Peyer's patch (tissue), 4 donors: Measurements from ENCODE around the gene ZNF324B. TPM values are rescaled to one million over a fixed set of nuclear protein-coding genes. Genes with fewer than 3 reads are reported as not detected.
"Not testable (repeated sequence)": the region's sequence is repeated elsewhere in the genome, so short reads cannot be mapped to it uniquely, and the experiment has no call there.

Source experiments
- DNase-seq, 3 donors: peaks; one replicate each; pipeline ENCODE4 v3.0.0-alpha.2; 2017 to 2019
- H3K27ac ChIP-seq, 4 donors: fragments of 200-600 bp; sonication (generic); one replicate each; pipeline ENCODE4 v1.5.1; 2016 to 2019
- H3K27me3 ChIP-seq, 2 donors: fragments of 200-600 bp; sonication (generic); one replicate each; pipeline ENCODE4 v1.5.1; 2019
- H3K36me3 ChIP-seq, 3 donors: fragments of 200-600 bp; sonication (generic); one replicate each; pipeline ENCODE4 v1.5.1; 2016 to 2019
- H3K4me1 ChIP-seq, 4 donors: fragments of 200-600 bp; sonication (generic); one replicate each; pipeline ENCODE4 v1.5.1; 2016 to 2019
- H3K4me3 ChIP-seq, 4 donors: fragments of 200-600 bp; sonication (generic); 1 replicate in 3 of 4; 2 replicates in 1 of 4; pipeline ENCODE4 v1.5.1; 2016 to 2019; ENCODE audit warnings: mild to moderate bottlenecking in 1 of 4
- H3K9me3 ChIP-seq, 4 donors: fragments of 200-600 bp; sonication (generic); one replicate each; pipeline ENCODE4 v1.5.1; 2016 to 2019; ENCODE audit warnings: mild to moderate bottlenecking in 1 of 4
- POLR2A ChIP-seq, 2 donors: fragments of 450-650 bp; IDR thresholded peaks; one replicate each; pipeline ENCODE4 v1.5.1; 2017; ENCODE audit warnings: antibody characterized with exemption in 2 of 2, mild to moderate bottlenecking in 2 of 2, moderate library complexity in 2 of 2
- total RNA-seq, 4 donors: library from RNA; depleted of rRNA; stranded (reverse); fragments of >200 nt; gene quantifications; one replicate each; pipeline ENCODE4 v1.1.0, GENCODE V29; 2016
- TF ChIP-seq, protein P1 (sequence below), 6 experiments: fragments of 450-650 bp in 4 of 6; fragments of 200-600 bp in 2 of 6; sonication (generic) in 1 of 6; IDR thresholded peaks; one replicate each; pipeline ENCODE4 v1.5.1; 2017 to 2019; ENCODE audit warnings: antibody characterized with exemption in 6 of 6, mild to moderate bottlenecking in 3 of 6, moderate library complexity in 1 of 6

Gene ZNF324B
- 10 to 100 TPM in 3 of 4 donors, 1 to 10 TPM in 1; 7.0 to 13.1 (median 10.5) TPM for total RNA-seq

DNA sequence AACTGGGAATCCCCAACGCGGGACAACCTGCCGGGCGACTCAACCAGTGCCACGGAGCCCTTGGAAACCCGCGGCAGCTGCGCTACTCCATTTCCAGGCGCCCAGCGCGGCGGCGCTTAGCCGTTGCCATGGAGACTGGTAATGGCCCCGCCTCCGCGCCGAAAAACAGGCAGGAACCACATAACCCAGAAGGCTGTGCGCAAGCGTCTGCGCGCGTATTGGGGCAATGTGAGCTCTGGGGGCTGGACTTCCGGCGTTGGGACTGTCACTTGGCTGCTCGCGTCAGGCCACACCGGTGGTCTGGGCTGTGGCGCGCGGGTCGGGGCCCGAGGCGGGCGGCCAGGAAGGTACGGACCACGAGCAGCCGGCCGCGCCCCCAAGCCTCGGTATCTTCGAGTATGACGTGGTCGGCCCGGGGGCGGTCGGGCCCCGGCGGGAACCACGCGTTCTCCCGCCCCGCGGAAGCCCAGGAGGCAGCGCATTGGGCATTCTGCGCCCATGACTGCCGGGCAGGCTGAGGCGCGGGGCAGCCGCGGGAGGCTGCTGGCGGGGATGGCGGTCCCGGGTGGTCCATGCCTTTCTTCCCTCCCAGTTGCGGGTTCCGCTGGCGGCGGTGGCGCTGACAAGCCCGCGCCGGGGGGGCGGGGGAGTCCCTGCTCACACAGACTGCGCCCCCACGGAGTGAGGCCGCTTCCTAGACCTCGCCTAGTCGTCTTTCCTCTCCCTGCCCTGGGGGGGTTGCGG lies at the start of gene ZNF324B:
ZNF324B (plus strand) TSS at position 265 of the 744 bp plus-strand sequence. CDS start 2,080 bp downstream, outside the sequence.
- peak; percentile 97 to 98 (median 97) for DNase-seq
- peaks cover 0 to 9% (median 0%) of the 10 kb centered on the region in 4 donors for H3K9me3 ChIP-seq
- peak in 1 of 2 donors; percentile 46 for TF ChIP-seq POLR2A (IDR thresholded peaks at IDR 0.05)
- TF ChIP-seq, protein P1, sequence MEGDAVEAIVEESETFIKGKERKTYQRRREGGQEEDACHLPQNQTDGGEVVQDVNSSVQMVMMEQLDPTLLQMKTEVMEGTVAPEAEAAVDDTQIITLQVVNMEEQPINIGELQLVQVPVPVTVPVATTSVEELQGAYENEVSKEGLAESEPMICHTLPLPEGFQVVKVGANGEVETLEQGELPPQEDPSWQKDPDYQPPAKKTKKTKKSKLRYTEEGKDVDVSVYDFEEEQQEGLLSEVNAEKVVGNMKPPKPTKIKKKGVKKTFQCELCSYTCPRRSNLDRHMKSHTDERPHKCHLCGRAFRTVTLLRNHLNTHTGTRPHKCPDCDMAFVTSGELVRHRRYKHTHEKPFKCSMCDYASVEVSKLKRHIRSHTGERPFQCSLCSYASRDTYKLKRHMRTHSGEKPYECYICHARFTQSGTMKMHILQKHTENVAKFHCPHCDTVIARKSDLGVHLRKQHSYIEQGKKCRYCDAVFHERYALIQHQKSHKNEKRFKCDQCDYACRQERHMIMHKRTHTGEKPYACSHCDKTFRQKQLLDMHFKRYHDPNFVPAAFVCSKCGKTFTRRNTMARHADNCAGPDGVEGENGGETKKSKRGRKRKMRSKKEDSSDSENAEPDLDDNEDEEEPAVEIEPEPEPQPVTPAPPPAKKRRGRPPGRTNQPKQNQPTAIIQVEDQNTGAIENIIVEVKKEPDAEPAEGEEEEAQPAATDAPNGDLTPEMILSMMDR (IDR thresholded peaks at IDR 0.05), result no peak
- peak within 1 kb of the TSS; percentile 48 to 77 (median 58) for H3K27ac ChIP-seq
- peaks cover 0 to 8% (median 0%) of the 10 kb centered on the region in 4 donors for H3K4me1 ChIP-seq
- H3K27me3 ChIP-seq, result no peaks in the 10 kb centered on the region
- peak within 1 kb of the TSS; percentile 79 to 93 (median 88) for H3K4me3 ChIP-seq
- H3K36me3 ChIP-seq, result peaks cover 0 to 5% (median 0%) of the 10 kb centered on the region in 3 donors

DNA sequence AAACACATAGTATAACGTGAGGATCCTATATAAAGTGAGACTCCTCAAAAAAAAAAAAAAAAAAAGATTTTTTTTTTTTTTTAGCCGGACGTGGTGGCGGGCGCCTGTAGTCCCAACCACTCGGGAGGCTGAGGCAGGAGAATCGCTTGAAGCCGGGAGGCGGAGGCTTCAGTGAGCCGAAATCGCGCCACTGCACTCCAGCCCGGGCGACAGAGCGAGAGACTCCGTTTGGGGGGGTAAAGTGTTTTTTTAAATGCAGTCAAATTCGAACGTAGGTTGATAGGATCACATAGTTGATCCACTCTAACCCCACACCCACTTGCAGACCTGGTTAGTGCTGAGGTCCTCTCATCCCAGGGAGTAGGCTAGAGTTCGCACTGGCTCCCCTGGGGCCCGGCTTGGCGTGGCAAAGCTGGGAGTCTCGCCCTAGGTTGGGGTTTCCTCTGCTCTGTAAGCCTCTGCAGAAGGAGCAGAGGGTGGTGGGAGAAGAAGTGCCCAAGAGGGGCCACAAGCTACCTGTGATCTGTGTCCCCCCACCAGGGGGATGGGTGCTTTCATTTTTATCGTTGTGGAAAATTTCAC lies 49.5 kb upstream of the ZNF324B start:
- Histone ChIP-seq H3K27me3 (peaks cover 0 to 9% of the 10 kb centered on the region in 2 donors), H3K36me3 (no peaks in the 10 kb centered on the region), H3K27ac (peak overlapping the region in 3 of 4 donors; percentile 65 to 82 (median 77)), H3K4me1 (peaks cover 4 to 24% (median 8%) of the 10 kb centered on the region in 4 donors), H3K9me3 (no peaks in the 10 kb centered on the region), H3K4me3 (peak overlapping the region; percentile 47 to 80 (median 62))
- TF ChIP-seq POLR2A (IDR thresholded peaks at IDR 0.05), result no peak
- TF ChIP-seq, protein P1 (IDR thresholded peaks at IDR 0.05), result no peak
- peak in 2 of 3 donors; percentile 43 to 50 for DNase-seq

DNA sequence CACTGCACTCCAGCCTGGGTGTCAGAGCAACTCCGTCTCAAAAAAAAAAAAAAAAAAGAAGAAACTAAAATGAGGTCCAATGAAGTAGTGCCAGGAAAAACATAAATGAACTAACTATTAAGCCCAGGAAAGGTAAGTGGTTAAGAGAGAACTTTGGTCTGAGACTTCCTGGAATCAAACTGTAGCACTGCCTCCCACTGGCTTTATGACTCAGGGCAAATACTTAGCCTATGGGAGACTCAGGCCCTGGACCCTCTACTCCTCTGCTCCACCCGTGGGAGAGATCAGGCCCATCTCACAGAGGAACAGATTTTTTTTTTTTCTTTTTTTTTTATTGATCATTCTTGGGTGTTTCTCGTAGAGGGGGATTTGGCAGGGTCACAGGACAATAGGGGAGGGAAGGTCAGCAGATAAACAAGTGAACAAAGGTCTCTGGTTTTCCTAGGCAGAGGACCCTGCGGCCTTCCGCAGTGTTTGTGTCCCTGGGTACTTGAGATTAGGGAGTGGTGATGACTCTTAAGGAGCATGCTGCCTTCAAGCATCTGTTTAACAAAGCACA lies 47.4 kb upstream of the ZNF324B start:
- DNase-seq, H3K36me3 ChIP-seq, H3K4me3 ChIP-seq, H3K9me3 ChIP-seq, H3K27me3 ChIP-seq: not testable (repeated sequence)
- Histone ChIP-seq H3K4me1 (peaks cover 4 to 33% (median 13%) of the 10 kb centered on the region in 4 donors), H3K27ac (peak overlapping the region in 1 of 4 donors; percentile 2)

DNA sequence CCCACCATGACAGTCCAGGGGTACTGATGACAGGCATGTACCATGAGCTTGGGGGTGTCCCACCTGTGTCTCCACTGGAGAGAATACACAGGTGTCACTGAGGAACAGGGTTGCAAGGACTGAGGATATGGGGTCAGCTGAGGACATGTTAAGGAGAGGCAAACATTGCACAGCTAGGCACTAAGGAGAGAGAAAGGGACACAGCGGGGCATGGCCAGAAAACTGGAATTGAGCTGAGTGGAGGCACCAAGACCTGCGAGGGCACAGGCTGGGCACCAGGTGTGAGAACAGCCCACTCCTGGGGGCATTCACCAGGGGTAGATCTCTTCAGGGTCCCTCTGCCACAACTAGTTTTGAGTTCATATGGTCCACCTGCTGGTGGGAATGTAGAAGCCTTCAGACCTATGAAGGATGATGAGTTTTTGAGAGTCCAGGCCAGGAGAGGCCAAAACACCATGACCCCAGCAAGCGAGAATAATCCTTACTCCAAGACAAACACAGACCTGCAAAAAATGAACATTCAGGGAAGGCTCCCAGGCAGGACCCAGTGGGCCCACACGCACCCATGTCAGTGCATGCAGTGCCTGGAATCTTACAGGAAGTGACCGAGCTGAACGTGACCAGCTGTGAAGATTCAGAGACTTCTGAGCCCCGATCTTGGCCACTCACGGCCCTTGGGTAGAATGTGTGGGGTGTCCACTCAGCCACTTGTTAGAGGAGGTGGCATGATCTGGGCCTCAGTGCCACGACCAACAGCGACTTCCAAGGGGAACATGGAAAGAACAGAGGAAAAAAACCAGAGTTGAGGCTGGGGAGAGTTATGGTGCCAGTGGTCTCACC lies 44.4 kb upstream of the ZNF324B start:
- no peaks in the 10 kb centered on the region for H3K36me3 ChIP-seq
- no peaks in the 10 kb centered on the region for H3K27me3 ChIP-seq
- no peak for TF ChIP-seq POLR2A (IDR thresholded peaks at IDR 0.05)
- TF ChIP-seq, protein P1 (IDR thresholded peaks at IDR 0.05), result peak in 1 of 6 experiments; percentile 11
- H3K9me3 ChIP-seq, result no peaks in the 10 kb centered on the region
- peak overlapping the region in 2 of 4 donors; percentile 81 to 100 for H3K4me3 ChIP-seq
- peak overlapping the region in 2 of 4 donors; percentile 79 to 93 for H3K27ac ChIP-seq
- H3K4me1 ChIP-seq, result peaks cover 0 to 31% (median 8%) of the 10 kb centered on the region in 4 donors
- no peak for DNase-seq

DNA sequence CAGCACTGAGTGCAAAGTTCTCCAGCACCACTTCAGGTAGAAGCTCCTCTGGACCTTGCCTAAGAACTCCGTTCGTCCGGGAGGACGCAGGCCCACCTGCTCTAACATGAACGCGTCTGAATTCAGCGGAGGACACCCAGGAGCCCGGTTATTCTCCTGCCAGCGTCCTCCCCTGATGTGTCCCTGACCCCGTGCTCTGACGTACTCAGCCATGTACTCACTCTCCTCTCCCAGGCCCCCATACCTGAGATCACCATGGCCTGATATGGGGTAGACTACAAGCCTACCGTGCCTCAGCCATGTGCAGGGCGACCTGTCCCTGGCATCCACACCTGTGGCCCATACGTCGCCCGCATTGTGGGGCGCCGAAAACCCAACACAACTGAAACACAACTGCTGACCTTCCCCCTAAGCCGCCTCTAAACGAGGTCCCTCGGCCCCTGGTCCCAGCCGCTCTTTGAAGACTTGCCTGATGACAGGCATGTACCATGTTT lies 43.7 kb upstream of the ZNF324B start:
- no peaks in the 10 kb centered on the region for H3K36me3 ChIP-seq
- no peak for TF ChIP-seq POLR2A (IDR thresholded peaks at IDR 0.05)
- TF ChIP-seq, protein P1 (IDR thresholded peaks at IDR 0.05), result no peak
- peak overlapping the region; percentile 79 to 93 (median 84) for H3K27ac ChIP-seq
- H3K27me3 ChIP-seq, result no peaks in the 10 kb centered on the region
- H3K4me1 ChIP-seq, result peaks cover 0 to 26% (median 7%) of the 10 kb centered on the region in 4 donors
- no peaks in the 10 kb centered on the region for H3K9me3 ChIP-seq
- no peak for DNase-seq
- H3K4me3 ChIP-seq, result peak overlapping the region; percentile 54 to 100 (median 82)
